ENCODE measurements around the gene SCN3A.

The SCN3A gene

GRCh38 chr2:165248238-165248637, 44.4 kb upstream of the SCN3A start:
- DNase-seq (no peak), ATAC-seq (ENCODE audit: insufficient read depth, low read depth) (no peak)
- H3K4me3 ChIP-seq (ENCODE audit: low read depth in 1 of 2, low read length in 2 of 2) = no peak overlapping the region
- no peaks in the 10 kb centered on the region for H3K27me3 ChIP-seq (ENCODE audit: insufficient read depth, low read length, poor library complexity)
- no peak overlapping the region for H3K27ac ChIP-seq (ENCODE audit: low read length)
- no peak overlapping the region for H3K9ac ChIP-seq (ENCODE audit: low read depth, low read length)
- no peaks in the 10 kb centered on the region for H4K20me1 ChIP-seq (ENCODE audit: insufficient read depth, low read length)
- H3K36me3 ChIP-seq (ENCODE audit: insufficient read depth, low read length) = no peaks in the 10 kb centered on the region
- no peaks in the 10 kb centered on the region for H3K79me2 ChIP-seq (ENCODE audit: insufficient read depth, low read length)
- no peak for TF ChIP-seq EZH2 (IDR thresholded peaks at IDR 0.05; ENCODE audit: borderline replicate concordance, low read depth, low read length, severe bottlenecking)
- no peak for TF ChIP-seq CTCF (IDR thresholded peaks at IDR 0.05; ENCODE audit: borderline replicate concordance, extremely low read depth, low read length, poor library complexity, severe bottlenecking)
- no peaks in the 10 kb centered on the region for H3K4me1 ChIP-seq (ENCODE audit: insufficient read depth, low read length)
- H3K4me2 ChIP-seq (ENCODE audit: insufficient read depth, low read length) = no peak overlapping the region
- H3K9me3 ChIP-seq (ENCODE audit: insufficient read depth, low read length, severe bottlenecking) = no peaks in the 10 kb centered on the region
- no peak overlapping the region for H2AFZ ChIP-seq (ENCODE audit: low read depth, low read length)

GRCh38 chr2:165245081-165245793, 41.4 kb upstream of the SCN3A start:
- DNase-seq (no peak), ATAC-seq (ENCODE audit: insufficient read depth, low read depth) (no peak)
- Histone ChIP-seq H3K36me3 (ENCODE audit: insufficient read depth, low read length) (no peaks in the 10 kb centered on the region), H4K20me1 (ENCODE audit: insufficient read depth, low read length) (no peaks in the 10 kb centered on the region), H3K9ac (ENCODE audit: low read depth, low read length) (no peak overlapping the region), H2AFZ (ENCODE audit: low read depth, low read length) (no peak overlapping the region), H3K4me1 (ENCODE audit: insufficient read depth, low read length) (no peaks in the 10 kb centered on the region), H3K9me3 (ENCODE audit: insufficient read depth, low read length, severe bottlenecking) (no peaks in the 10 kb centered on the region), H3K79me2 (ENCODE audit: insufficient read depth, low read length) (no peaks in the 10 kb centered on the region), H3K27ac (ENCODE audit: low read length) (no peak overlapping the region), H3K27me3 (ENCODE audit: insufficient read depth, low read length, poor library complexity) (no peaks in the 10 kb centered on the region), H3K4me2 (ENCODE audit: insufficient read depth, low read length) (no peak overlapping the region), H3K4me3 (ENCODE audit: low read depth in 1 of 2, low read length in 2 of 2) (no peak overlapping the region)
- TF ChIP-seq EZH2 (IDR thresholded peaks at IDR 0.05; ENCODE audit: borderline replicate concordance, low read depth, low read length, severe bottlenecking) (no peak), CTCF (IDR thresholded peaks at IDR 0.05; ENCODE audit: borderline replicate concordance, extremely low read depth, low read length, poor library complexity, severe bottlenecking) (no peak)

GRCh38 chr2:165240916-165241315, 37.1 kb upstream of the SCN3A start:
- Histone ChIP-seq H3K79me2 (ENCODE audit: insufficient read depth, low read length) (no peaks in the 10 kb centered on the region), H3K27me3 (ENCODE audit: insufficient read depth, low read length, poor library complexity) (no peaks in the 10 kb centered on the region), H3K4me2 (ENCODE audit: insufficient read depth, low read length) (no peak overlapping the region), H3K9ac (ENCODE audit: low read depth, low read length) (no peak overlapping the region), H3K4me1 (ENCODE audit: insufficient read depth, low read length) (no peaks in the 10 kb centered on the region), H3K36me3 (ENCODE audit: insufficient read depth, low read length) (no peaks in the 10 kb centered on the region), H4K20me1 (ENCODE audit: insufficient read depth, low read length) (no peaks in the 10 kb centered on the region), H2AFZ (ENCODE audit: low read depth, low read length) (no peak overlapping the region), H3K27ac (ENCODE audit: low read length) (no peak overlapping the region), H3K4me3 (ENCODE audit: low read depth in 1 of 2, low read length in 2 of 2) (no peak overlapping the region), H3K9me3 (ENCODE audit: insufficient read depth, low read length, severe bottlenecking) (no peaks in the 10 kb centered on the region)
- DNase-seq (no peak), ATAC-seq (ENCODE audit: insufficient read depth, low read depth) (no peak)
- TF ChIP-seq CTCF (IDR thresholded peaks at IDR 0.05; ENCODE audit: borderline replicate concordance, extremely low read depth, low read length, poor library complexity, severe bottlenecking) (no peak), EZH2 (IDR thresholded peaks at IDR 0.05; ENCODE audit: borderline replicate concordance, low read depth, low read length, severe bottlenecking) (no peak)

Data from DND-41 (cell line).